Stimulated activated CD4-positive, alpha-beta T cell treated with anti-CD3 and anti-CD28 coated beads, Interleukin-12 subunit alpha, Interleukin-12 subunit beta, amount 100 ng/mL, for 24 hours (primary cell): ENCODE results near the gene C7orf57.

Experiments used
- DNase-seq, 2 experiments: peaks; one replicate each; pipeline ENCODE4 v3.0.0-alpha.2; 2020; ENCODE audit warnings: low read depth in 2 of 2

C7orf57 gene

GRCh38 chr7:48109848-48110663, 74.7 kb downstream of the C7orf57 start:
- peak; percentile 74 to 86 for DNase-seq

GRCh38 chr7:48110868-48111267, 75.5 kb downstream of the C7orf57 start:
- DNase-seq: no peak
